Stimulated activated naive CD8-positive, alpha-beta T cell treated with anti-CD3 and anti-CD28 coated beads, Interleukin-15, Interleukin-2, amounts not matched to agents 100 U/mL and 50 U/mL, for 24 hours (primary cell): Measurements from ENCODE around the gene FOXI2.
A peak's percentile ranks its signal among the peaks of the same experiment; 100 is the strongest.

Source experiments
- ATAC-seq: fragments of 150-1000 bp; cut with Tn5 transposase; one replicate; pipeline ENCODE4 v1.10.0; 2021
- DNase-seq: peaks from one replicate; pipeline ENCODE4 v3.0.0; 2021

The FOXI2 gene

GRCh38 chr10:127736915-127737562 is at the start of gene FOXI2:
FOXI2 (plus strand) TSS chr10:127737185; CDS start chr10:127737274, 89 bp downstream.
- ATAC-seq, result no peak

GRCh38 chr10:127687548-127687947 is 49.4 kb upstream of the FOXI2 start:
- ATAC-seq (no peak), DNase-seq (no peak)

More at GRCh38 chr10:127736915-127737562, at the start of gene FOXI2:
- no peak for DNase-seq

DNA sequence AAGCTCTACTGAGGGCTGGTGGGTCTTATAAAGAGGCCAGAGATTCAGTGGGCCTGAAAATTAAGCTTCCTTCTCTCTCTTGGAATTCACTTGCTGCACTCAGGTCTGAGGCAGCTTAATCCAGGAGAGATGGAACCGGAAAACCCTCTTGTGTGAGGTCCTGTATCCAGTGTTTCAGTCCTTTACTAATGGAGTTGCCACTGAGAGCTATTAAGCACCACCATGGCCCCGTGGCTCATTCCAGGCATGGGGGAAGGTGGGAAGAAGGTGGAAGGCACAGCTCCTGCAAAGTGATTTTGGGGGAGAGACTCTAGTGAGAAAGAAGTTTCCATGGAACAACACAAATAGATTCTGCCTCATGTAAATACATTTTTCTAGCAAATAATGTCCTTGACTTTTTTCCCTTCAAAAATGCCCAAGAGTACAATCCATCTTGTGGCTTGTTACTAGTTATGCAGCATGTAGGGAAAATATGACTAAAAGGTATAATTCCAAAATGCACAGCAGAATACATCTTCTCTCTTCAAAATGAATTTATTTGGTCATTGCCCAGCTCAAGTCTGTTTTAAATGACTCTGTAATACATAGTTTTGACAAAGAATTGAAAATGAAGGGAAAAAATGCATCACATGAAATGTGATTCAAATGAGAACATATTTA is 46.7 kb upstream of the FOXI2 start:
- ATAC-seq, result no peak
- DNase-seq, result no peak

DNA sequence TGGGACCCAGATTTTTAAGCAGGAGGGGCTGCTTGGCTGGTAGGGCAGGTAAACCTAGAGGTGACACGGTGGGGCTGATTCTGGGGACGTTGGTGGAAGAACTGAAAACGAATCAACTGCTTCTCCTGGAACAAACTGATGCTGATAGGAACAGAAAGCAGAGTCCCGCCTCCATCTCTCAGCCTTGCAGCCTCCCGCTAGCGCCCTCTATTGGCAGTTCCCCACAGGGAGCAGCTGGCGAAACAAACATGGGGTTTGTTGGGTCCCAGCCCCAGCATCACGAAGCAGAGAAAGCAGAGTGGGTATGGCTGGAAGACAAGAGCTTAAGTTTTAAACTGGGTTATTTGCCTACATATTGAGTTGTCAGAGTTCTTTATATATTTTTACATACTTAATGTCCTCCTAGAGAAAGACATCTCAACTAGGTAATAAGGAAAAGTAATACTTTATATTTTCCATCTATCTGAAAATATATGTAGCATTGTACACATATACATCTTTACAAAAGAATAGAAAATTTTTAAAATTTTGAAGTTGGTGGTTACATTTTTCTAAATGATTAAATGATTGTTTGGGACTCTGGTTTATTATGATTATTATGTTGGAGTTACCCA is 42.3 kb upstream of the FOXI2 start:
- ATAC-seq, result no peak
- DNase-seq, result peak; percentile 53

- no peak for ATAC-seq
These were observed 41.6 kb upstream of the FOXI2 start for GRCh38 chr10:127695431-127695830.

DNA sequence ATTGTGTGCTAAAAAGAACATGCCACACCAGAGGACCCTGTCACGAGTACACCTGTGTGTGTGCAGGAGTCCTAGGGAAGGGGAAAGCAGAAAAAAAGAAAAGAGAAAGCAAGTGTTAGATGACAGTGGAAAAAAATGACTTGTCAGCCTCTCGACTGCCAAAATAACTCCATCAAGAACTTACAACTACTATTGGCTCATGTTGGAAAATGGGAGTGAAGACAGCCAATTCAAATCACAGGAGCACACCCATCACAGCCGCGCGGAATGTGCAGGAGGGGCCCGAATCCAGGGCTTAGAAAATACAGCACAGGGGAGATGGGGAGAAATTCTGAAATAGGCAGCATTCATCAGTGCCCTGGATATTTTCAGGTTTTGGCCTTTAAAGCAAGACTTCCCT is 38.1 kb upstream of the FOXI2 start:
- DNase-seq (no peak), ATAC-seq (no peak)

More at GRCh38 chr10:127695431-127695830, 41.6 kb upstream of the FOXI2 start:
- no peak for DNase-seq

- ATAC-seq (no peak), DNase-seq (no peak)
These were observed 37.7 kb upstream of the FOXI2 start for GRCh38 chr10:127699311-127699710.

GRCh38 chr10:127702271-127702670 is 34.7 kb upstream of the FOXI2 start:
- DNase-seq (no peak), ATAC-seq (no peak)

GRCh38 chr10:127715249-127715648 is 21.7 kb upstream of the FOXI2 start:
- no peak for ATAC-seq

GRCh38 chr10:127715782-127716378 is 21.1 kb upstream of the FOXI2 start:
- ATAC-seq (no peak), DNase-seq (no peak)

More at GRCh38 chr10:127715249-127715648, 21.7 kb upstream of the FOXI2 start:
- DNase-seq, result no peak

DNA sequence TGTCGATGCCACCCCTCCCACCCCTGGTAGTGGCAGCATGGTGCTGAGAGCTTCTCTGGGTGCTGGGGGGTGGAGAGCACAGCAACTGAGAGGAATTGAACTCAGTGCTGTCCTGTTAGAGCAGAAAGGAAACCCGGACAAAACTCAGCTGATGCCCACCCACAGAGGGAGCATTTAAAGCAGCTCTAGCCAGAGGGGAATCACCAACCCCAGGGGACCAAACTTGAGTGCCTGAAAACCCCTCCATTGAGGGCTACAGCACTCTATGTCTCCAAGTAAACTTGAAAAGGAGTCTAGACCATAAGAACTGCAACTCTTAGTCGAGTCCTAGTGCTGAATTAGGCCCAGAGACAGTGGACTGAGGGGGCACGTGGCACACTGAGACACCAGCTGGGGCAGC is 16.8 kb upstream of the FOXI2 start:
- DNase-seq (no peak), ATAC-seq (no peak)

GRCh38 chr10:127720903-127721302 is 16.1 kb upstream of the FOXI2 start:
- no peak for ATAC-seq
- no peak for DNase-seq

GRCh38 chr10:127734753-127735152 is 2.2 kb upstream of the FOXI2 start:
- DNase-seq (no peak), ATAC-seq (no peak)

DNA sequence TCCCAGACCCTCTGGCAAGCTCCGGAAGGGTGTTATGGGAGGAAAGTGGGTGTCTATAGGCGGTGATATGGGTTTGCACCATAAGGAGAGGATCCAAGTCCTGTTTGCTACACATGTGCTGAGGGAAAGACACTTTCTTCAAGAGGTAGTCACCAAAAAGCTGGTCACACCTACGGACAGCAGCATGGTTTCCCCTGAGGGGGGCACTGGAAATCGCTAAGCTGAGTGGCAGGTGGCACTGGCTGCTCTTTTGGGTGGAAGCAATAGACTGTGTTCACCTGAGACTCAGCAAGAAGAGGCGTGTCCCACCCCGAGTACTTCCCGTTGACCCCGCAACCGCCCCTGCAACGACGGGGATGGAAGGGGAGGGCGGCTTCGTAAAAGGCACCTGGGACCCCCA is 1.8 kb upstream of the FOXI2 start:
- ATAC-seq (no peak), DNase-seq (no peak)

GRCh38 chr10:127735723-127736221 is 1.2 kb upstream of the FOXI2 start:
- no peak for DNase-seq
- no peak for ATAC-seq

GRCh38 chr10:127736222-127736914 is 617 bp upstream of the FOXI2 start:
- DNase-seq, result no peak
- no peak for ATAC-seq

GRCh38 chr10:127737563-127738511 is 852 bp downstream of the FOXI2 start:
- ATAC-seq (no peak), DNase-seq (no peak)

DNA sequence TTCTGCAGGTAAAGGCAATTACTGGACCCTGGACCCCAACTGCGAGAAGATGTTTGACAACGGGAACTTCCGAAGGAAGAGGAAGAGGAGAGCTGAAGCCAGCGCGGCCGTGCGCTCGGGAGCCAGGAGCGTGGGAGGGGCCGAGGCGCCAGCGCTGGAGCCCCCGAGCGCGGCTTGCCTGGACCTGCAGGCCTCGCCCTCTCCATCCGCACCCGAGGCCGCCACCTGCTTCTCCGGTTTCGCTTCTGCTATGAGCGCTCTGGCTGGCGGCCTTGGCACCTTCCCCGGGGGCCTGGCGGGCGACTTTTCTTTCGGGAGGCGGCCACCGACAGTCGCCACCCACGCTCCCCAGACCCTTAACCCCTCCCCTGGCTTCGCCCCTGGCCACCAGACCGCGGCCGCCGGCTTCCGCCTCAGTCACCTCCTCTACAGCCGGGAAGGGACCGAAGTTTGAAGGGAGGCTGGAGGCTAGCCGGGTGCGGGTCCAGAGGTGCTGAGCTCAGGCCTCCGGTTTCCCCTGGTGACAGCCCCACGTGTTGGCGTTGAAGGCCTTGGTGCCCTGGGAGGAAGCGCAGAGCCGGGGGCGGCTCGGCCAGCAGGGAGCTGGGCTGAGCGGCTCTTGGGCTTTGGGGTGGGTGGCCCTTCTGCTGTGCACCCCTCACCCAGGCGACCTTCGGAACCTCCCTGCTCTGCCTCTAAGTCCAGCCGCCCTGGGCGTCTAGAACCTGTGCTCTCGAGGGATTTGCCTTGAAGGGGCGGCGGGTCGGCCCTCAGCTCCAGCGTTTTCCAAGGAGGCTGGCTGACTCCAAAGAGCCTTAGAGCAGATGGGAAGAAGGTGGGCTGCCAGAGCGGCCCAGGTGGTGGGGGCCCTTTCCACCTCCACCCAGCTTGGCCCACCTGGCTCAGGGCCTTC is 1.8 kb downstream of the FOXI2 start:
- DNase-seq, result no peak
- ATAC-seq, result no peak

DNA sequence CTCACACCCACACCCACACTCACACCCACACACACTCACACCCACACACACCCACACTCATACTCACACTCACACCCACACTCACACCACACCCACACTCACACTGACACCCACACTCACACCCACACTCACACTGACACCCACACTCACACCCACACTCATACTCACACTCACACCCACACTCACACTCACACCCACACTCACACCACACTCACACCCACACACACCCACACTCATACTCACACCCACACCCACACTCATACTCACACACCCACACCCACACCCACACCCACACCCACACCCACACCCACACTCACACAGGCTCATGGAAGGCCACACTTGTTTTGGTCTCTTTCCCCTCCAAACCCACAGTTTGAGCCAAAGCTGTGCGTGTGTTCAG is 2.9 kb downstream of the FOXI2 start:
- DNase-seq (no peak), ATAC-seq (no peak)

DNA sequence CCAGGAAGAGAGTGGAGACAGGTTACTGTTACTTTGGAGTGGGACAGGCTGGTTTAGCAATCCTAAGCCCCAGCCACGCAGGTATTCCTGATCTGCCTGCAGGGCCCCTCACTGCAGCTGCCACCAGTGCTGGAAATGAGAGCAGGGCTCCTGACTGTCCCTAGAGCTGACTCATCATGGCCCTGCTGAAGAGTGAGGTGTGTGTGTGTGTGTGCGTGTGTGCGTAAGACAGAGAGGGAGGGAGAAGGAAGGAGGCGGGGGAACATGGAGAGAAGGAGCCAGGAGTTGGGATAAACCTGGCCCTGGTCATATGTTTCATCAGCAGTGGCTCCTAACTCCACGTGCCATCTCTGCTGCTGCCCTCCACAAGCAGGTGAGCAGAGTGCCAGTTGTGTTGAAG is 3.6 kb downstream of the FOXI2 start:
- ATAC-seq (no peak), DNase-seq (no peak)
